Gastrocnemius medialis (tissue), 4 donors: ENCODE measurements around the gene PP2D1. TPM values are rescaled to one million over a fixed set of nuclear protein-coding genes. Genes with fewer than 3 reads are reported as not detected.
A peak's percentile ranks its signal among the peaks of the same experiment; 100 is the strongest.

Experiments
- ATAC-seq, 2 donors: fragments of 150-250 bp; one replicate each; pipeline ENCODE4 v1.9.1; 2016
- DNase-seq, 2 donors: peaks; one replicate each; pipeline ENCODE4 v3.0.0-alpha.2; 2019
- H3K27ac ChIP-seq, 4 donors: fragments of 200-600 bp; sonication (generic); 1 replicate in 1 of 4; 2 replicates in 3 of 4; pipeline ENCODE4 v1.5.1; 2016 to 2018; ENCODE audit warnings: mild to moderate bottlenecking in 2 of 4, moderate library complexity in 1 of 4
- H3K27me3 ChIP-seq, 3 donors: fragments of 200-600 bp; sonication (generic) in 2 of 3; 1 replicate in 1 of 3; 2 replicates in 2 of 3; pipeline versions ENCODE4 v1.5.1 to v1.6.0; 2016 to 2019; ENCODE audit warnings: mild to moderate bottlenecking in 1 of 3, moderate library complexity in 1 of 3
- H3K36me3 ChIP-seq, 2 donors: fragments of 200-600 bp; sonication (generic) in 1 of 2; one replicate each; pipeline ENCODE4 v1.5.1; 2017 to 2018
- H3K4me1 ChIP-seq, 2 donors: fragments of 200-600 bp; sonication (generic) in 1 of 2; one replicate each; pipeline ENCODE4 v1.5.1; 2016 to 2017; ENCODE audit warnings: mild to moderate bottlenecking in 2 of 2
- H3K4me3 ChIP-seq, 4 donors: fragments of 200-600 bp; sonication (generic) in 3 of 4; 1 replicate in 1 of 4; 2 replicates in 3 of 4; pipeline ENCODE4 v1.5.1; 2016 to 2019; ENCODE audit warnings: mild to moderate bottlenecking in 2 of 4
- H3K9me3 ChIP-seq, 3 donors: fragments of 200-600 bp; sonication (generic) in 2 of 3; 1 replicate in 1 of 3; 2 replicates in 2 of 3; pipeline ENCODE4 v1.5.1; 2016 to 2019
- POLR2A ChIP-seq, 2 donors: fragments of 450-650 bp; IDR thresholded peaks; one replicate each; pipeline ENCODE4 v1.6.1; 2017; ENCODE audit warnings: antibody characterized with exemption in 2 of 2, mild to moderate bottlenecking in 2 of 2, moderate library complexity in 2 of 2
- in situ Hi-C, 4 donors: fragments of 200-750 bp; cut with MboI; loops; one replicate each; pipeline versions ENCODE4 v1.15.0 to v1.8.0; 2017; ENCODE audit warnings: low sequenced_read_pairs in 4 of 4
- intact Hi-C: fragments of 100-400 bp; cut with DNase I; formaldehyde crosslinking; loops from one replicate; pipeline ENCODE4 v1.15.1; 2023; ENCODE audit warnings: low total_unique reads
- total RNA-seq, 4 donors: library from RNA; depleted of rRNA; stranded (reverse); fragments of >200 nt; gene quantifications; one replicate each; pipeline versions ENCODE4 v1.1.0 to v1.2.3, GENCODE V29; 2016
- TF ChIP-seq, protein P1 (sequence below), 5 experiments: fragments of 450-650 bp in 3 of 5; fragments of 200-600 bp in 2 of 5; sonication (generic) in 2 of 5; IDR thresholded peaks in 4 of 5; conservative IDR thresholded peaks in 1 of 5; 1 replicate in 4 of 5; 2 replicates in 1 of 5; pipeline ENCODE4 v1.5.1; 2016 to 2019; ENCODE audit warnings: antibody characterized with exemption in 5 of 5, mild to moderate bottlenecking in 3 of 5, moderate library complexity in 3 of 5

PP2D1 gene
- total RNA-seq, 4 donors from 2014 or later, result not detected

- Histone ChIP-seq H3K27ac (peak overlapping the region; percentile 80 to 86 (median 84)), H3K36me3 (no peaks in the 10 kb centered on the region), H3K27me3 (no peaks in the 10 kb centered on the region), H3K9me3 (no peaks in the 10 kb centered on the region), H3K4me1 (peaks cover 48 to 54% of the 10 kb centered on the region in 2 donors), H3K4me3 (no peak overlapping the region)
- intact Hi-C loops (no loop called here), in situ Hi-C loops (no loop called here)
- ATAC-seq (peak; percentile 67 to 69), DNase-seq (peak; percentile 35 to 50)
- no peak for TF ChIP-seq POLR2A (IDR thresholded peaks at IDR 0.05)
- TF ChIP-seq, protein P1, sequence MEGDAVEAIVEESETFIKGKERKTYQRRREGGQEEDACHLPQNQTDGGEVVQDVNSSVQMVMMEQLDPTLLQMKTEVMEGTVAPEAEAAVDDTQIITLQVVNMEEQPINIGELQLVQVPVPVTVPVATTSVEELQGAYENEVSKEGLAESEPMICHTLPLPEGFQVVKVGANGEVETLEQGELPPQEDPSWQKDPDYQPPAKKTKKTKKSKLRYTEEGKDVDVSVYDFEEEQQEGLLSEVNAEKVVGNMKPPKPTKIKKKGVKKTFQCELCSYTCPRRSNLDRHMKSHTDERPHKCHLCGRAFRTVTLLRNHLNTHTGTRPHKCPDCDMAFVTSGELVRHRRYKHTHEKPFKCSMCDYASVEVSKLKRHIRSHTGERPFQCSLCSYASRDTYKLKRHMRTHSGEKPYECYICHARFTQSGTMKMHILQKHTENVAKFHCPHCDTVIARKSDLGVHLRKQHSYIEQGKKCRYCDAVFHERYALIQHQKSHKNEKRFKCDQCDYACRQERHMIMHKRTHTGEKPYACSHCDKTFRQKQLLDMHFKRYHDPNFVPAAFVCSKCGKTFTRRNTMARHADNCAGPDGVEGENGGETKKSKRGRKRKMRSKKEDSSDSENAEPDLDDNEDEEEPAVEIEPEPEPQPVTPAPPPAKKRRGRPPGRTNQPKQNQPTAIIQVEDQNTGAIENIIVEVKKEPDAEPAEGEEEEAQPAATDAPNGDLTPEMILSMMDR (IDR thresholded peaks at IDR 0.05 in 4 of 5, conservative IDR thresholded peaks at IDR 0.05 in 1 of 5), result no peak
These were observed 44.9 kb upstream of the PP2D1 start for GRCh38 chr3:20056725-20057611.

DNA sequence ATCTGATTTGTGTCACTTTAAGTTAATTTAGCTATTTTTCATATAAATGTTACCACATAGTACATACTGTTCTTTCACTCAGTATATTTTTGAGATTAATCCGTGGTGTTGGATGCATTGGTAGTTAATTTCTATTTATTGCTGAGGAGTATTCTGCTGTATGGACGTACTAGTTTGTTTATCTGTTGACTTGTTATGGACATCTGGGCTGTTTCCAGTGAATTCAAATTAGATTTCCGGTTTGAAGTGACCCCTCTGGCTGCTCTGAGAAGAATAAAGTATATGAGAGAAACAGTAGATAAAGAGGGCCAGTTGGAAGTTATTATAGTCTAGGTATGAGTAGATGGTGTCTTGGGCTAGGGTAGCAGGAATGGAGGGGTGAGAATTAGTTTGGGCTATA is 43.8 kb upstream of the PP2D1 start:
- Histone ChIP-seq H3K4me1 (peaks cover 47 to 50% of the 10 kb centered on the region in 2 donors), H3K27ac (peak overlapping the region; percentile 80 to 86 (median 84)), H3K4me3 (no peak overlapping the region), H3K9me3 (no peaks in the 10 kb centered on the region), H3K36me3 (no peaks in the 10 kb centered on the region), H3K27me3 (no peaks in the 10 kb centered on the region)
- TF ChIP-seq, protein P1 (IDR thresholded peaks at IDR 0.05 in 4 of 5, conservative IDR thresholded peaks at IDR 0.05 in 1 of 5), result no peak
- TF ChIP-seq POLR2A (IDR thresholded peaks at IDR 0.05), result no peak
- intact Hi-C loops (loop anchor here (2.0 kb wide), 1 partner anchor 15 kb away; the partner anchor contains the start of gene KAT2B), in situ Hi-C loops (no loop called here)
- DNase-seq, result no peak
- no peak for ATAC-seq

DNA sequence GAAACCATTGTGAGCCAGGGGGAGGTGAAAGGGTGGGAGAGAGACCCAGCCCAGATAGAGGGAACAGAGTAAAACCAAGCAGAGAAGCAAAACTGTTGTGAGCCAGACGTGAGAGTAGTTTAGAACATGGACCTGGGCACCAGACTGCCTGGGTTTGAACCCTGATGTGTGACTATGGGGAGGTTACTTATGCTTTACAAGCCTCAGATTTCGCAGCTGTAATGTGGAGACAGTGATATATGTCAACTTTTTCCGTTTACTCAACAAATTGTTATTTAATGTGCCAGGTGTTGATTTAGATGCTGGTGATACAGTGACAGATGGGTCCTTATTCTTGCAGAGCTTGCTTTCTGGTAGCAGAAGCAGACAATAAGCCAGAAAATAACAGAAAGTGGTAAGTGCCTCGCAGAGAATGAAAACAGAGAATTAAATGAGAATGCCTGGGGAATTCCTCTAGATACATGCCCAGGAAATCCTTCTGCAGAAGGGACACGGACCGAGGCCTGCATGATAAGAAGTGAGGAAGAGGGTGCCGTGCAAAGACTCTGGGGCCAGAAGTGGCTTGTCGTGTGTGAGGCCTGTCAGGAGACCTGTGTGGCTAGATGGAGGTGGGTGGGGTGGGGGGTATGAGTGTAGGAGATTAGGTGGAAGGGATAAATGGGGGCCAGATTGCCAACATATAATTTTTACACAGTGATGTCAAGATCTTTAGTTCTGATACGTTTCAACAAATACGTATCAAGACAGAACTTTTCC is 43.1 kb upstream of the PP2D1 start:
- peak in 1 of 2 donors; percentile 13 for ATAC-seq
- intact Hi-C loops, result loop anchor here (2.0 kb wide), 1 partner anchor 14 kb away; the partner anchor contains the start of gene KAT2B
- peaks cover 42 to 45% of the 10 kb centered on the region in 2 donors for H3K4me1 ChIP-seq

DNA sequence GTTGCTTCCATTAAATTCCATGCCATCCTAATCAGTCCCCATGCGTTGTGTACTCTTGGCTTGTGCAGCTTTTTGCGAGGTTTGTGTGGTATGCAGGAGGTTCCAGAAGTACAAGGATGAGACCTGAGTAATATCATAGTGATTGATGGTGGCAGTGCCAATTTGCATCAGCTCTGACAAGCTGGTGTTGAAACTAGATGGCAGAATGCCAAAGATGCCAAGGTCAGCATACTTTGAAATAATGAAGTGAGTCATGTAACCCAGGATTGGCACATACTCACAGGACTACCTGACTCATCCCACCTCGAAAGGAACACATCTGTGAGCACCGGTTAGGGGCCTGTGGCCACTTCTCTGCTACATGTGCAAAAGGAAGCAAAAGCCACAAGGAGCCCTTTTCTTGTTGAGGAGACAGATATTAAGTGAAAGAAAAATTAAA is 42.5 kb upstream of the PP2D1 start:
- TF ChIP-seq, protein P1 (IDR thresholded peaks at IDR 0.05 in 4 of 5, conservative IDR thresholded peaks at IDR 0.05 in 1 of 5), result no peak
- TF ChIP-seq POLR2A (IDR thresholded peaks at IDR 0.05), result no peak
- Histone ChIP-seq H3K36me3 (no peaks in the 10 kb centered on the region), H3K27me3 (no peaks in the 10 kb centered on the region), H3K27ac (peak overlapping the region; percentile 80 to 86 (median 84)), H3K9me3 (no peaks in the 10 kb centered on the region), H3K4me1 (peaks cover 42 to 45% of the 10 kb centered on the region in 2 donors), H3K4me3 (no peak overlapping the region)
- DNase-seq (peak; percentile 89), ATAC-seq (peak; percentile 90 to 91)
- in situ Hi-C loops, result no loop called here
- intact Hi-C loops, result loop anchor here (1.0 to 2.0 kb wide), 2 partner anchors 14 to 27 kb away; partner anchors contain the start of gene KAT2B

More for the DNA sequence above, 43.1 kb upstream of the PP2D1 start:
- H3K27ac ChIP-seq, result peak overlapping the region; percentile 80 to 86 (median 84)
- no peak overlapping the region for H3K4me3 ChIP-seq
- TF ChIP-seq POLR2A (IDR thresholded peaks at IDR 0.05), result no peak
- TF ChIP-seq, protein P1 (IDR thresholded peaks at IDR 0.05 in 4 of 5, conservative IDR thresholded peaks at IDR 0.05 in 1 of 5), result no peak
- H3K27me3 ChIP-seq, result no peaks in the 10 kb centered on the region
- H3K9me3 ChIP-seq, result no peaks in the 10 kb centered on the region
- DNase-seq, result no peak
- no peaks in the 10 kb centered on the region for H3K36me3 ChIP-seq
- in situ Hi-C loops, result no loop called here
